ENCODE data around the gene CUBN. TPM values are rescaled to one million over a fixed set of nuclear protein-coding genes. Genes with fewer than 3 reads are reported as not detected.
A peak's percentile ranks its signal among the peaks of the same experiment; 100 is the strongest.

The CUBN gene
- total and polyA plus RNA-seq, 10 of the 15 experiments (the other 5 are each of a cell fraction or from before 2014, with no cell fraction given) = under 0.01 to 0.14 (median 0.02) TPM; not detected in 6

- Histone ChIP-seq H3K27ac (ENCODE audit: control insufficient read depth, insufficient read depth) (no peak overlapping the region), H3K4me3 (no peak overlapping the region), H2AFZ (ENCODE audit: control insufficient read depth, low read depth, low read length) (no peak overlapping the region), H3K79me2 (ENCODE audit: control insufficient read depth, insufficient read depth, low read length) (no peaks in the 10 kb centered on the region), H3K36me3 (ENCODE audit: control insufficient read depth in 2 of 2, insufficient read depth in 2 of 2, low read length in 1 of 2) (no peaks in the 10 kb centered on the region), H4K20me1 (ENCODE audit: control insufficient read depth, insufficient read depth) (no peaks in the 10 kb centered on the region), H3K9ac (ENCODE audit: control insufficient read depth, insufficient read depth, low read length) (no peak overlapping the region), H3K9me3 (replicated peaks; ENCODE audit: control insufficient read depth, insufficient read depth, low read length) (no peaks in the 10 kb centered on the region; the same call in 1 of the 3 replicates), H3K27me3 (replicated peaks in 1 of 2; ENCODE audit: control insufficient read depth in 2 of 2, insufficient read depth in 2 of 2, low read length in 1 of 2) (no peaks in the 10 kb centered on the region; a peak in 2 of 4 replicates), H3K4me1 (ENCODE audit: control insufficient read depth, insufficient read depth, low read length) (no peaks in the 10 kb centered on the region), H3K4me2 (ENCODE audit: control insufficient read depth, insufficient read depth) (no peak overlapping the region)
- ChIA-PET SMC1A (ENCODE audit: uncharacterized antibody, unreplicated experiment) (no interaction called here), RAD21 (ENCODE audit: unreplicated experiment) (no interaction called here), CTCF (interaction anchor here (0.6 kb wide), 1 partner anchor 932 kb away, joined by 3 read pairs; no protein-coding TSS in a partner anchor), POLR2A (no interaction called here)
- 64% methylated on average over 7 of the region's 7 CpGs for WGBS (ENCODE audit: insufficient coverage, insufficient replicate concordance, low lambda C conversion rate, missing lambda C conversion rate)
- in situ Hi-C loops (cut with MboI) (no loop called here), intact Hi-C loops (cut with micrococcal nuclease; ENCODE audit: unreplicated experiment) (no loop called here)
- BruUV-seq (replicated peaks) = no TSS peak
- DNase-seq (ENCODE audit: low read depth, low spot score) (no peak), ATAC-seq (no peak), FAIRE-seq (peak; percentile 18)
- TF ChIP-seq STAT1 (conservative IDR thresholded peaks at IDR 0.05) (no peak), SREBF2 (IDR thresholded peaks at IDR 0.05; ENCODE audit: low read length) (no peak), NFXL1 (IDR thresholded peaks at IDR 0.05; ENCODE audit: borderline replicate concordance) (no peak), PML (IDR thresholded peaks at IDR 0.05; ENCODE audit: low read length) (no peak), TAF1 (IDR thresholded peaks at IDR 0.05; ENCODE audit: borderline replicate concordance, low read depth, low read length) (no peak), REST (IDR thresholded peaks at IDR 0.05; ENCODE audit: low read depth, low read length) (no peak), SKIL (IDR thresholded peaks at IDR 0.05; ENCODE audit: low read depth, poor library complexity, severe bottlenecking) (no peak), ZSCAN29 (IDR thresholded peaks at IDR 0.05) (no peak), CEBPZ (IDR thresholded peaks at IDR 0.05; ENCODE audit: low read depth, low read length) (no peak)
Measured at GRCh38 chr10:17003651-17004286, 125.8 kb downstream of the CUBN start.

All from GM12878 (cell line).